Peyer's patch (tissue), 4 donors: ENCODE results near the gene SYNGAP1.

Source experiments
- POLR2A ChIP-seq, 2 donors: fragments of 450-650 bp; IDR thresholded peaks; one replicate each; pipeline ENCODE4 v1.5.1; 2017; ENCODE audit warnings: antibody characterized with exemption in 2 of 2, mild to moderate bottlenecking in 2 of 2, moderate library complexity in 2 of 2
- TF ChIP-seq, protein P1 (sequence below), 6 experiments: fragments of 450-650 bp in 4 of 6; fragments of 200-600 bp in 2 of 6; sonication (generic) in 1 of 6; IDR thresholded peaks; one replicate each; pipeline ENCODE4 v1.5.1; 2017 to 2019; ENCODE audit warnings: antibody characterized with exemption in 6 of 6, mild to moderate bottlenecking in 3 of 6, moderate library complexity in 1 of 6

DNA sequence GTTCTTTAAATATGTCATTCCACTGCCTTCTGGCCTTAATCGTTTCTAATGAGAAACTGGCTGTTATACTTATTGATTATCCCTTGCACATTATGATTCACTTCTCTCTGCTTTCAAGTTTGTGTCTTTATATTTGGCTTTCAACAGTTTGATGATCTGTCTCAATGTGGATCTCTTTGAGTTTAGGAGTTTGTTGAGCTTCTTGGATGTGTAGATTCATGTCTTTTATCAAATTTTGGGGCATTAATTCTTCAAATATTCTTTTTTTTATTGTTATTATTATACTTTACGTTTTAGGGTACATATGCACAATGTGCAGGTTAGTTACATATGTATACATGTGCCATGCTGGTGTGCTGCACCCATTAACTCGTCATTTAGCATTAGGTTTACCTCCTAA, 63.8 kb downstream of the SYNGAP1 start:
- TF ChIP-seq, protein P1, sequence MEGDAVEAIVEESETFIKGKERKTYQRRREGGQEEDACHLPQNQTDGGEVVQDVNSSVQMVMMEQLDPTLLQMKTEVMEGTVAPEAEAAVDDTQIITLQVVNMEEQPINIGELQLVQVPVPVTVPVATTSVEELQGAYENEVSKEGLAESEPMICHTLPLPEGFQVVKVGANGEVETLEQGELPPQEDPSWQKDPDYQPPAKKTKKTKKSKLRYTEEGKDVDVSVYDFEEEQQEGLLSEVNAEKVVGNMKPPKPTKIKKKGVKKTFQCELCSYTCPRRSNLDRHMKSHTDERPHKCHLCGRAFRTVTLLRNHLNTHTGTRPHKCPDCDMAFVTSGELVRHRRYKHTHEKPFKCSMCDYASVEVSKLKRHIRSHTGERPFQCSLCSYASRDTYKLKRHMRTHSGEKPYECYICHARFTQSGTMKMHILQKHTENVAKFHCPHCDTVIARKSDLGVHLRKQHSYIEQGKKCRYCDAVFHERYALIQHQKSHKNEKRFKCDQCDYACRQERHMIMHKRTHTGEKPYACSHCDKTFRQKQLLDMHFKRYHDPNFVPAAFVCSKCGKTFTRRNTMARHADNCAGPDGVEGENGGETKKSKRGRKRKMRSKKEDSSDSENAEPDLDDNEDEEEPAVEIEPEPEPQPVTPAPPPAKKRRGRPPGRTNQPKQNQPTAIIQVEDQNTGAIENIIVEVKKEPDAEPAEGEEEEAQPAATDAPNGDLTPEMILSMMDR (IDR thresholded peaks at IDR 0.05), result no peak
- TF ChIP-seq POLR2A (IDR thresholded peaks at IDR 0.05), result no peak
